ENCODE results near the gene SLC10A7. TPM values are rescaled to one million over a fixed set of nuclear protein-coding genes. Genes with fewer than 3 reads are reported as not detected.

Gene SLC10A7
- total and polyA plus RNA-seq, 2 of the 13 experiments (the other 11 are each of a cell fraction or from before 2014, with no cell fraction given): 18.5 to 18.8 TPM

- WGBS (ENCODE audit: low lambda C conversion rate): 62% methylated on average over 18 of the region's 24 CpGs
- H3K9me3 ChIP-seq (ENCODE audit: low read length): no peaks in the 10 kb centered on the region
- CTCF ChIA-PET (ENCODE audit: low intra/inter-chr PET ratio, low total read pairs): no interaction called here
- in situ Hi-C loops (cut with HindIII; ENCODE audit: extremely low pct_ligation_motif_present, low pct_unique_long_range_greater_than_20kb): no loop called here
- H2AFZ ChIP-seq (ENCODE audit: low read length): no peak overlapping the region
- no peak overlapping the region for H3K4me3 ChIP-seq (replicated peaks in 1 of 3; ENCODE audit: insufficient read depth in 1 of 3, low read depth in 2 of 3, low read length in 3 of 3)
- no peak for DNase-seq (ENCODE audit: low spot score)
- FAIRE-seq: no peak
- no peaks in the 10 kb centered on the region for H3K79me2 ChIP-seq (ENCODE audit: insufficient read depth, low read length)
- no peak overlapping the region for H3K9ac ChIP-seq (ENCODE audit: insufficient read depth, low read depth, low read length)
- no TSS peak for BruUV-seq (replicated peaks)
- H3K27ac ChIP-seq (ENCODE audit: extremely low read length, insufficient read depth, low read length): no peak overlapping the region
- TF ChIP-seq RBM39 (IDR thresholded peaks at IDR 0.05; ENCODE audit: low read depth, low read length, poor library complexity, severe bottlenecking): no peak
- peak; percentile 32; the same call in 1 of the 2 replicates for TF ChIP-seq ZBTB33 (CRISPR knock-in tag; IDR thresholded peaks at IDR 0.05)
- TF ChIP-seq CTCF (CRISPR knock-in tag; IDR thresholded peaks at IDR 0.05): peak; percentile 62
- 0 out of 2 replicates have a peak, but pooled peaks have one; percentile 33 for TF ChIP-seq ZBTB7B (CRISPR knock-in tag; IDR thresholded peaks at IDR 0.05)
- TF ChIP-seq CREB1 (IDR thresholded peaks at IDR 0.05): peak; percentile 50; the same call in 1 of the 2 replicates
- no peak for TF ChIP-seq CREB1 (CRISPR knock-in tag; IDR thresholded peaks at IDR 0.05)
- POLR2A ChIA-PET: no interaction called here
- no peak overlapping the region for H3K4me2 ChIP-seq (ENCODE audit: low read depth, low read length)
- no peaks in the 10 kb centered on the region; a peak in 2 of 5 replicates for H3K27me3 ChIP-seq (ENCODE audit: control insufficient read depth in 1 of 2, insufficient read depth in 2 of 2, low read length in 2 of 2)
- peak; percentile 49 for ATAC-seq
- intact Hi-C loops (cut with micrococcal nuclease; ENCODE audit: unreplicated experiment): no loop called here
- H3K4me1 ChIP-seq (ENCODE audit: insufficient read depth, low read length): peaks cover 19% of the 10 kb centered on the region
- no peaks in the 10 kb centered on the region for H4K20me1 ChIP-seq (ENCODE audit: insufficient read depth, low read length)
- no peaks in the 10 kb centered on the region for H3K36me3 ChIP-seq (replicated peaks in 1 of 2; ENCODE audit: control insufficient read depth in 1 of 2, insufficient read depth in 2 of 2, low read length in 2 of 2)
Measured at GRCh38 chr4:146243141-146243882, 278.4 kb downstream of the SLC10A7 start.

Measured in HepG2 (cell line).